ENCODE measurements around the gene SAMD15. TPM values are rescaled to one million over a fixed set of nuclear protein-coding genes. Genes with fewer than 3 reads are reported as not detected.

Gene SAMD15
- total RNA-seq, 1 donor from 2014 or later = 1.00 TPM

DNA sequence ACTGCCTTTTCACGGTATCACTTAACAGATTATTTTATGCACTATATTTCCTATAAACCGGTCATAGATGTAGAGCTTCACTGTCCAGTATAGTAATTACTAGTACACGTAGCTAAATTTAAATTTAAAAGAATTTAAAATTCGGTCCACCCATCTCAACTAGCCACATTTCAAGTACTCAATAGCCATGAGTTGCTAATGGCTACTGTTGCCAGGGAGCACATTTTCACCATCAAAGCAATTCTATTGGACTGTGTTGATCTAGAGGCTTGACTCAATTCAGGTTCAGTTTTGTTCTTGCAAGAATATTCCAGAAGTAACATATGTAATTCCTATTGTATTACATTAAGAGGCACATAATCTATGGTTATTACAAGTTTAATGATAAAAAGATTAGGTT, 20.3 kb upstream of the SAMD15 start:
- H3K36me3 Mint-ChIP-seq (ENCODE audit: low read depth) = peaks cover 14% of the 10 kb centered on the region
- TF ChIP-seq, protein P1, sequence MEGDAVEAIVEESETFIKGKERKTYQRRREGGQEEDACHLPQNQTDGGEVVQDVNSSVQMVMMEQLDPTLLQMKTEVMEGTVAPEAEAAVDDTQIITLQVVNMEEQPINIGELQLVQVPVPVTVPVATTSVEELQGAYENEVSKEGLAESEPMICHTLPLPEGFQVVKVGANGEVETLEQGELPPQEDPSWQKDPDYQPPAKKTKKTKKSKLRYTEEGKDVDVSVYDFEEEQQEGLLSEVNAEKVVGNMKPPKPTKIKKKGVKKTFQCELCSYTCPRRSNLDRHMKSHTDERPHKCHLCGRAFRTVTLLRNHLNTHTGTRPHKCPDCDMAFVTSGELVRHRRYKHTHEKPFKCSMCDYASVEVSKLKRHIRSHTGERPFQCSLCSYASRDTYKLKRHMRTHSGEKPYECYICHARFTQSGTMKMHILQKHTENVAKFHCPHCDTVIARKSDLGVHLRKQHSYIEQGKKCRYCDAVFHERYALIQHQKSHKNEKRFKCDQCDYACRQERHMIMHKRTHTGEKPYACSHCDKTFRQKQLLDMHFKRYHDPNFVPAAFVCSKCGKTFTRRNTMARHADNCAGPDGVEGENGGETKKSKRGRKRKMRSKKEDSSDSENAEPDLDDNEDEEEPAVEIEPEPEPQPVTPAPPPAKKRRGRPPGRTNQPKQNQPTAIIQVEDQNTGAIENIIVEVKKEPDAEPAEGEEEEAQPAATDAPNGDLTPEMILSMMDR (IDR thresholded peaks at IDR 0.05) = no peak
- ATAC-seq (ENCODE audit: low read depth) (no peak), DNase-seq (no peak)
- CTCF ChIA-PET = interaction anchor here (1.4 kb wide), 1 partner anchor 36 kb away, joined by 3 read pairs; the partner anchor contains the start of gene GSTZ1
- no peak overlapping the region for H3K4me3 Mint-ChIP-seq
- intact Hi-C loops (cut with micrococcal nuclease) = no loop called here
- H3K4me1 Mint-ChIP-seq = peaks cover 35% of the 10 kb centered on the region
- POLR2A ChIA-PET = interaction anchor here (0.6 to 1.4 kb wide), 3 partner anchors 16 to 36 kb away, joined by 4 to 8 read pairs (median 6); partner anchors contain the start of genes GSTZ1, POMT2, SAMD15 and TMED8
- H3K9me3 Mint-ChIP-seq = no peaks in the 10 kb centered on the region
- H3K27me3 Mint-ChIP-seq = no peaks in the 10 kb centered on the region
- H3K27ac Mint-ChIP-seq = no peak overlapping the region

- TF ChIP-seq, protein P1 (IDR thresholded peaks at IDR 0.05) = no peak
- no peak overlapping the region for H3K27ac Mint-ChIP-seq
- intact Hi-C loops (cut with micrococcal nuclease) = loop anchor here (1.0 kb wide), 1 partner anchor 13 kb away; no protein-coding TSS in a partner anchor
- CTCF ChIA-PET = interaction anchor here (0.6 kb wide), 1 partner anchor 180 kb away, joined by 3 read pairs; no protein-coding TSS in a partner anchor
- H3K27me3 Mint-ChIP-seq = no peaks in the 10 kb centered on the region
- peaks cover 53% of the 10 kb centered on the region for H3K4me1 Mint-ChIP-seq
- peaks cover 2% of the 10 kb centered on the region for H3K9me3 Mint-ChIP-seq
- ATAC-seq (ENCODE audit: low read depth) (no peak), DNase-seq (no peak)
- POLR2A ChIA-PET = interaction anchor here (1.8 kb wide), 1 partner anchor 39 kb away, joined by 6 read pairs; the partner anchor contains the start of genes GSTZ1 and POMT2
- H3K4me3 Mint-ChIP-seq = no peak overlapping the region
- peaks cover 10% of the 10 kb centered on the region for H3K36me3 Mint-ChIP-seq (ENCODE audit: low read depth)
These were observed 17.6 kb upstream of the SAMD15 start for GRCh38 chr14:77359626-77360025.

DNA sequence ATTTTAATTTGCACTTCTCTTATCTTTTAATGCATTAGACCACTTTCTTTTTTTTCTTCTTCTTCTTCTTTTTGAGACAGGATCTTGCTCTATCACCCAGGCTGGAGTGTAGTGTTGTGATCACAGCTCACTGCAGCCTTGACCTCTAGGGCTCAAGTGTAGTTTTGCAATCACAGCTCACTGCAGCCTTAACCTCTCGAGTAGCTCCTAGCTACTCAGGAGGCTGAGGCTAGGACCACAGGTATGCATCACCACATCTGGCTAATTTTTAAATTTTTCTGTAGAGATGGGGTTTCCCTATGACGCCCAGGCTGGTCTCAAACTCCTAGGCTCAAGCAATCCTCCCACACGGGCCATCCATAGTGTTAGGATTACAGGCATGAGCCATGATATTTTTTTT, 13.0 kb upstream of the SAMD15 start:
- TF ChIP-seq, protein P1 (IDR thresholded peaks at IDR 0.05) = no peak

GRCh38 chr14:77369285-77369684, 7.9 kb upstream of the SAMD15 start:
- TF ChIP-seq, protein P1 (IDR thresholded peaks at IDR 0.05) = no peak
- intact Hi-C loops (cut with micrococcal nuclease) = no loop called here
- H3K27ac Mint-ChIP-seq = peak overlapping the region; percentile 22
- no peak for ATAC-seq (ENCODE audit: low read depth)
- peak overlapping the region; percentile 8 for H3K4me3 Mint-ChIP-seq
- POLR2A ChIA-PET = interaction anchor here (0.7 kb wide), 1 partner anchor 48 kb away, joined by 11 read pairs; the partner anchor contains the start of gene GSTZ1
- CTCF ChIA-PET = no interaction called here
- no peaks in the 10 kb centered on the region for H3K27me3 Mint-ChIP-seq
- H3K9me3 Mint-ChIP-seq = peaks cover 3% of the 10 kb centered on the region
- no peak for DNase-seq
- peaks cover 79% of the 10 kb centered on the region for H3K4me1 Mint-ChIP-seq
- H3K36me3 Mint-ChIP-seq (ENCODE audit: low read depth) = peaks cover 7% of the 10 kb centered on the region

More for the DNA sequence above, 13.0 kb upstream of the SAMD15 start:
- Mint-ChIP-seq H3K4me3 (no peak overlapping the region), H3K27ac (no peak overlapping the region), H3K36me3 (ENCODE audit: low read depth) (peaks cover 7% of the 10 kb centered on the region), H3K9me3 (peaks cover 2% of the 10 kb centered on the region), H3K27me3 (no peaks in the 10 kb centered on the region), H3K4me1 (peaks cover 81% of the 10 kb centered on the region)
- ATAC-seq (ENCODE audit: low read depth) (peak; percentile 40), DNase-seq (no peak)
- intact Hi-C loops (cut with micrococcal nuclease) = loop anchor here (1.0 kb wide), 1 partner anchor 9 kb away; no protein-coding TSS in a partner anchor
- ChIA-PET POLR2A (interaction anchor here (0.7 to 2.2 kb wide), 3 partner anchors 10 to 42 kb away, joined by 3 to 7 read pairs (median 4); partner anchors contain the start of genes SAMD15 and TMED8), CTCF (interaction anchor here (1.0 to 1.4 kb wide), 2 partner anchors 8 to 13 kb away, joined by 3 to 4 read pairs; partner anchors contain the start of genes SAMD15 and TMED8)

DNA sequence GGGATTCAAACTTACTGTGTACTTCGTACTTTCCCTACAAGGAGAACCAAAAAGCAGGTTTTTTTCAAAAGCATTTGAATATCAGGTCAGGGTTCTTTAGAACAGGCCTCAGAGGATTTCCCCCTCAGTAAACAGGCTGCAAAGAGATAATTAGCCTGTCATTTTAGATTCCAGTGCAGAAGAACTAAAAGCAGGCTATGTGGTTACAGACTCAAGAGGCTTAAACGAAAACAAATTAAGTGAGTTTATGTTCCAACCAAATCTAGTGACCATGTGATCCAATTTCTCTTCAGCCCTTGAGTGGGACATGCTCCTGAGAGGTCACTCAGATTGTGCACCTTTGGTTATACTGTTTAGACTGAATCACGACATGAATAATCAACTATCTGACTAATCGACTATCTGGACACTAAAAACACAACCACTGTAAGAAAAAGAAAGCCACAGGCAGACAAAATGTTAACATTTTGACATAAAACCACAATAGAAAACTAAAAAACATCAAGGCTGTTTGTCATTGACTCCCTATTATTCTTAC, 4.8 kb upstream of the SAMD15 start:
- TF ChIP-seq, protein P1 (IDR thresholded peaks at IDR 0.05) = no peak
- intact Hi-C loops (cut with micrococcal nuclease) = loop anchor here (1.0 kb wide), 2 partner anchors 12 to 52 kb away; partner anchors contain the start of gene POMT2
- ATAC-seq (ENCODE audit: low read depth) (peak; percentile 43), DNase-seq (no peak)
- Mint-ChIP-seq H3K9me3 (peaks cover 3% of the 10 kb centered on the region), H3K4me1 (peaks cover 67% of the 10 kb centered on the region), H3K27me3 (no peaks in the 10 kb centered on the region), H3K27ac (peak overlapping the region; percentile 86), H3K4me3 (peak overlapping the region; percentile 72), H3K36me3 (ENCODE audit: low read depth) (peaks cover 6% of the 10 kb centered on the region)
- POLR2A ChIA-PET = interaction anchor here (1.6 to 7.4 kb wide), 2 partner anchors 52 to 332 kb away, joined by 4 to 96 read pairs; partner anchors contain the start of genes GSTZ1 and POMT2
- CTCF ChIA-PET = no interaction called here

Measured in activated B cell treated with CpG ODN at 0.5 μM for 24 hours (primary cell).